ENCODE measurements around the gene DPP6.

DNA sequence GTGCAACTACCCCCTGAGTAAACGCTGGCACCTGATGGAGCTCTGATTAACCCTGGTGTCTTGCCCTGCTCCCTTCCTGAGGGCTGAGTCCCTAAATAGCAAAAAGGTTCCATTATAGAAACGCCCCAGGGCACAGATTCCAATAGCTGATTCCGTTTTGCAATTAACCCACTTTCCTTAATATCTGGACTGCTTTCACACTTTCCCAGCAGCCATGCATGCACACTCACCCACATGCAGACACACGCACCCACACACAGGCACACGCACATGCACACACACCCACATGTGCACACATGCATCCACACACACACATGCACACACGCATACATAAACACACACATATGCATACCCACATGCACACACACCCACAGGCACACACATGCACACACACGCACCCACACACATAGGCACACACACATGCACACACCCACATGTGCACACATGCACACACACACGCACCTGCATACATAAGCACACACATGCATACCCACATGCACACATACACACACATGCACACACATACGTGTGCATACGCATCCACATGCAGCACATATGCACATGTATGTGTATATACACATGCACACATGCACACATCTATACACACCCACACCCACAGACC, 821.4 kb downstream of the DPP6 start:
- no peak for TF ChIP-seq POLR2A (IDR thresholded peaks at IDR 0.05)
- TF ChIP-seq, protein P1, sequence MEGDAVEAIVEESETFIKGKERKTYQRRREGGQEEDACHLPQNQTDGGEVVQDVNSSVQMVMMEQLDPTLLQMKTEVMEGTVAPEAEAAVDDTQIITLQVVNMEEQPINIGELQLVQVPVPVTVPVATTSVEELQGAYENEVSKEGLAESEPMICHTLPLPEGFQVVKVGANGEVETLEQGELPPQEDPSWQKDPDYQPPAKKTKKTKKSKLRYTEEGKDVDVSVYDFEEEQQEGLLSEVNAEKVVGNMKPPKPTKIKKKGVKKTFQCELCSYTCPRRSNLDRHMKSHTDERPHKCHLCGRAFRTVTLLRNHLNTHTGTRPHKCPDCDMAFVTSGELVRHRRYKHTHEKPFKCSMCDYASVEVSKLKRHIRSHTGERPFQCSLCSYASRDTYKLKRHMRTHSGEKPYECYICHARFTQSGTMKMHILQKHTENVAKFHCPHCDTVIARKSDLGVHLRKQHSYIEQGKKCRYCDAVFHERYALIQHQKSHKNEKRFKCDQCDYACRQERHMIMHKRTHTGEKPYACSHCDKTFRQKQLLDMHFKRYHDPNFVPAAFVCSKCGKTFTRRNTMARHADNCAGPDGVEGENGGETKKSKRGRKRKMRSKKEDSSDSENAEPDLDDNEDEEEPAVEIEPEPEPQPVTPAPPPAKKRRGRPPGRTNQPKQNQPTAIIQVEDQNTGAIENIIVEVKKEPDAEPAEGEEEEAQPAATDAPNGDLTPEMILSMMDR (IDR thresholded peaks at IDR 0.05 in 4 of 5, conservative IDR thresholded peaks at IDR 0.05 in 1 of 5), result no peak
